T-helper 17 cell (primary cell): Measurements from ENCODE around the gene FMNL1. TPM values are rescaled to one million over a fixed set of nuclear protein-coding genes. Genes with fewer than 3 reads are reported as not detected.
A peak's percentile ranks its signal among the peaks of the same experiment; 100 is the strongest.

ENCODE experiments used
- ATAC-seq: fragments of 150-1000 bp; cut with Tn5 transposase; 2 replicates; pipeline ENCODE4 v1.10.0; 2021; ENCODE audit warnings: mild to moderate bottlenecking, moderate library complexity
- DNase-seq, 3 donors: peaks; one replicate each; pipeline versions ENCODE4 v3.0.0 to v3.0.0-alpha.2; 2020 to 2021
- H3K9me3 ChIP-seq: one replicate; pipeline ENCODE4 v1.7.0; 2013; ENCODE audit warnings: low read length, mild to moderate bottlenecking; ENCODE audit not compliant: control insufficient read depth, poor library complexity, severe bottlenecking
- H3K27ac Mint-ChIP-seq: one replicate; pipeline ENCODE4 v1.8.0; 2022; ENCODE audit warnings: mild to moderate bottlenecking, moderate library complexity, mixed read lengths
- H3K27me3 Mint-ChIP-seq: one replicate; pipeline ENCODE4 v1.8.0; 2022; ENCODE audit warnings: mixed read lengths
- H3K36me3 Mint-ChIP-seq: one replicate; pipeline ENCODE4 v1.8.0; 2022; ENCODE audit warnings: low read depth, mixed read lengths
- H3K4me1 Mint-ChIP-seq: one replicate; pipeline ENCODE4 v1.8.0; 2022; ENCODE audit warnings: mild to moderate bottlenecking, mixed read lengths
- H3K4me3 Mint-ChIP-seq: one replicate; pipeline ENCODE4 v1.8.0; 2022; ENCODE audit warnings: mild to moderate bottlenecking, moderate library complexity, mixed read lengths
- total RNA-seq, 4 donors: library from RNA in 2 of 4; stranded (reverse) in 2 of 4; gene quantifications; one replicate each; pipeline ENCODE4 v1.2.3 and lab custom pipeline; 2022 to 2026

Gene FMNL1
- total RNA-seq, 2 donors from 2014 or later = 509 to 550 TPM

DNA sequence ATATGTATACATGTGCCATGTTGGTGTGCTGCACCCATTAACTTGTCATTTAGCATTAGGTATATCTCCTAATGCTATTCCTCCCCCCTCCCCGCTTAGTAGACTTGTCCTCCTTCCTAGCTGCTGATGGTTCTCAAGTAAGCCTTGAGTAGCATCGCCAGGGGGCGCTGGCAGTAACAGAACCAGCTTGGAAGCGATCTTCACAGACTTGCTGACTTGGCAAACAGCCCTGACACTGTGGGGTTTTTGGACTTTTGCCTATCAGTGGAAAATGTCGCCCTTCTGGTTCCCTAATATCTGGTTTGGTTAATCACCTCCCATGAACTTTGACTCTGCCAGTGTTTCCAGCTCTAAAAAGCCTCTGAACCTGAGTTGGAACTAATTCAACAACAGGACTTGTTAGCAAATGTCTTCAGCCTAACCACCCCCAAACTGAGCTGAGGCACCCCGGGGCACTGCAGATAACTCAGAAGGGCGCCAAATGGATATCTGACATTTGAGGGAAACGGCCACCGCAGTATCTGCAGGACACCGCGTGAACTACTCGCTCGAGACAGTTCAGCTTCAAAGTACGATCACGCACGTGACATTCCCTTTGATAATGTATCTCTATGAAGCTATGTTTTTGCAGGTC, 55.6 kb downstream of the FMNL1 start:
- ATAC-seq = peak; percentile 97
- DNase-seq = peak; percentile 75 to 84 (median 77)
- Mint-ChIP-seq H3K27ac (peak overlapping the region; percentile 51), H3K36me3 (no peaks in the 10 kb centered on the region), H3K27me3 (no peaks in the 10 kb centered on the region), H3K4me3 (no peak overlapping the region), H3K4me1 (peaks cover 11% of the 10 kb centered on the region)
- H3K9me3 ChIP-seq = no peaks in the 10 kb centered on the region

DNA sequence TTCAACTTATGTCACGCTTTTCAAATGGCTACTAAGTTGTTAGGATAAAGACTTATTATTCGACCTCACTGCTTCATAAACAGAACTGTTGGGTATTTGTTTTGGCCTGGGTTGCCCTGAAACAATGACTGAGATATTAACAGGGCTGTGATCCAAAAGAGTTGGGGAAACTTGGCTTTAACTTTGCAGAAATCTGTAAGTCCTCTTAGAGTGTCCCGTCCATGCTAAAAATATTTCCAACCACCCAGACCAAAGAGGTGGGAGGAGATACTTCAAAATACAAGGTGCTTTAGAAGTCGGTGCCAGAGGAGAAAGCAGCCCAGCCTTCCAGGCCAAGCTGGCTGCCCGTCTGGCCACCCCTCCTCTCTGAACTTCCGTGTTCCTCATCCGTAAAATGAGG, 56.3 kb downstream of the FMNL1 start:
- no peaks in the 10 kb centered on the region for H3K27me3 Mint-ChIP-seq
- H3K27ac Mint-ChIP-seq = no peak overlapping the region
- DNase-seq = no peak
- no peaks in the 10 kb centered on the region for H3K36me3 Mint-ChIP-seq
- no peak for ATAC-seq
- peaks cover 11% of the 10 kb centered on the region for H3K4me1 Mint-ChIP-seq
- H3K9me3 ChIP-seq = no peaks in the 10 kb centered on the region
- no peak overlapping the region for H3K4me3 Mint-ChIP-seq

DNA sequence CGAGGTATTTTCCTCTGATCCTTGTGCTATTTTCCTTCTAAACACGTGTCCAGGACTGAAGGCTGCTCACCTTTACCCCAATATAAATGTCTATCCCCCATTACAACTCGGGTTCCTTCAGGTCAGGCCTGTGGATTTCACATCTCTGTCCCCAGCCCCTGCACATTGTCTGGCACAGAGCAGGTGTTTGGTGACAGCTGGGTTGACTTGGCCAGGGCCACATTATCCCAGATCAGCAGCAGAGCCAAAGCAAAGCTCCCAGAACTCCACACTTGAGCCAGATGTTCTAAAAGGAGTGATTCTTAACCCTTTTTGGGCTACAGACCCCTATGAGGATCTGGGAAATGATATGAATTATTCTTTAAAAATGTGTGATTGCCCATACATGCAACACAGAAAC, 58.2 kb downstream of the FMNL1 start:
- H3K9me3 ChIP-seq = no peaks in the 10 kb centered on the region
- Mint-ChIP-seq H3K27ac (peak overlapping the region; percentile 84), H3K36me3 (peaks cover 1% of the 10 kb centered on the region), H3K27me3 (no peaks in the 10 kb centered on the region), H3K4me3 (no peak overlapping the region), H3K4me1 (peaks cover 12% of the 10 kb centered on the region)
- ATAC-seq (no peak), DNase-seq (no peak)

DNA sequence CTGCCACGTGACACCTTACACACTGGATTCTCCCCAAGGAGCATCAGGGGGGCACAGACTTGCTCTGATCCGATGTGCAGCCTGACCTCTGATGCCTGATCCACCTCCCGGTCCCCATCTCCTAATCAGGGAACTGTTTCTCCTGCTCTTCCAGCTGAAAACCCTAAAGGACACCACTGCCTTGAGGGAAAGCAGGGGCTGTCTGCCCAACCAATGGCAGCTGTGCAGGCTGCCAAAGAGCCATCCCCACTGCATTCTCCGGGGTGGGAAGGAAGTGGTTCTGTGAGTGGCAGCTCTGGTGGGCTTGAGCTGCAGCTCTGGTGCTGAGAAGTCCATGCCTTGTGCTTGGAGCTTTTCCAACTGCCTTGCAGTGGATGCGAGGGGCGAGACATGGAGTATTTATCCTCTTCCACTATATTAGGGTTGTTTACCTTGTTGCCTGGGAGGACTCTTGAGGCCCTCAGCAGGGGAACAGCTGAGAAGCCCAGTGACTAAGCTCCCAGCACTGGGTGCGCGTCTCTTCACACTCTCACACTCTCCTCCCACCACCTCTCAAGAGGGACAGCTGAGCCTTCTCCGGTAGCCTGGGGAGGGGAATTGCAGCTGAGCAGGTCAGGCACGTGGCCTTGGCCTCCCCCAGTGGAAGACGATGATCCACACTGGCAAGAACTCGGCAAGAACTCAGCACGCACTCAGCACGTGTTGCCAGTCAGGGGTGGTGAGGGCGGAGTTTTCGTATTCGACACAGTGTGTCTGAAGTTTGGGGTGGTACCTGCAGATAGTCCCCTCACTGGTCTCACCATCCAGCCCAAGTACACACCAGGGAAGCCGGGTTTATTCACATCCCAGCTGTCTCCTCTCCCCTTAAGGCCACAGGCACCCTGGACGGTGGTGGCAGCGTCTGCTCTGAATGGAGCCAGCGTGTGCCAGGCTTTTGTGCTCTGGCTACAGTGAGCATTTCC, 61.3 kb downstream of the FMNL1 start:
- no peak for DNase-seq
- H3K27me3 Mint-ChIP-seq = no peaks in the 10 kb centered on the region

DNA sequence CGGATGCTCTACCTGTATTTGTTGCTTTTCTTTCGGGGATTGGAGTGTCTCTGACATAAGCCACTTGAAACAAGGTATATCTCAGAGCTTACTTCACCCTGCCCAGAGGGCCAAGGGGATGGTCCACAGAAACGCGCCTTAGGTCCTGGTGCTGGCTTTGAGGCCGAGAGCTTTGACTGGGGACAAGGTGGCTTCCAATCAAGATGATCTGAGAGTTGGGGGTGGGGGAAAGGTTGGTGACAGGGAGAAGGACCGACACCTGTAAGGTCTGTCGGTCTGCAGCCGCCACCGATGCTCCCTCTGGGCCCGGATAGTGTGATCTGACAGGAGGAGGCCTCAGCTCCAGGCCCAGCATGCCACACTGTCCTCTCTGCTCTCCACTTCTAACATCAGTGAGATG, 62.0 kb downstream of the FMNL1 start:
- H3K27ac Mint-ChIP-seq = peak overlapping the region; percentile 85
- H3K4me1 Mint-ChIP-seq = peaks cover 8% of the 10 kb centered on the region
- no peaks in the 10 kb centered on the region for H3K27me3 Mint-ChIP-seq
- H3K36me3 Mint-ChIP-seq = peaks cover 4% of the 10 kb centered on the region
- H3K9me3 ChIP-seq = no peaks in the 10 kb centered on the region
- DNase-seq (no peak), ATAC-seq (no peak)
- H3K4me3 Mint-ChIP-seq = no peak overlapping the region

More for the DNA sequence above, 61.3 kb downstream of the FMNL1 start:
- Mint-ChIP-seq H3K4me1 (peaks cover 9% of the 10 kb centered on the region), H3K36me3 (peaks cover 4% of the 10 kb centered on the region), H3K27ac (peak overlapping the region; percentile 53), H3K4me3 (no peak overlapping the region)
- ATAC-seq = no peak
- H3K9me3 ChIP-seq = no peaks in the 10 kb centered on the region

DNA sequence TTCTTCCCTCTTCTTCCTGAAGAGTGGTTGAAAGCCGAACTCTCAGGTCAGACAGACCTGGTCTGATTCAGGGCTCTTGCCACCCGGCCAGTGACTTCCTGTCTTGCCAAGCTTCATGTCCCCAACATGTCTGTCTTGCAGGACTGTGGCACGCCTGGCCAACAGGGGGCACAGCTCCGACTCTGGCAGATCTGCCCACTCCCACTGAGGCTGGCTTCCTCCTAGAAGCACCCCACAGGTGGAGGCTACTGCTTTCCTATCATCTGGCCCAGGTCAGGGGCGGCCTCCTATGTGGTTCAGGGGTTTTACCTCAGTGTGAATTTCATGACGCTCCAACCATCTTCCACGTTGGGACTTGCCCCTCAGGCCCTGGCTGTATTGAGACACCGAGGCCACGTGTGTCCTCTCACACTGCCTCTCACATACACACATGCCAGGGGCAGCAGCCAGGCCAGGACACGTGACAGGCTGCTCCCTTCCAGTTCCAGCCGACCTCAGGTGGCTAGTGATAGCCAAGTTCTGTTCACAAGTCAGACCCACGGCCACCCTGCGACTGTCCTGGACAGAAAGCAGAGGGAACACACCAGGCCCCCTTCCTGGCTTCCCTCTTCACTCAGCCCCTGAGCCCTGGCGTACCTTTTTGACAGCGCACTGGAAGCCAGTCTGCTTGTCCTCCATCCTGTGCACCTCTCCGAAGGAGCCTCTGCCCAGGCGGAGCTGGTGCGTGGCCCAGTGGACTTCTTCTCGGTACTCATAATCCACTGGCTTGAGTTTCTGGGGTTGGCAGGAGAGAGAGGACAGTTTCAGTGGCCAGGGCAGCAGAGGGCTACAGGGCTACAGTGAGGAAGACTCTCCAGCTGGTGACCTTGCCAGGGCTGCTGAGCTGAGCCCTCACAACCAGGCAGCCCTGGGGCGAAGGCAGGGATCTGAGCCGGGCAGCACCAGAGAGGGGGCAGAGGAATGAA, 62.8 kb downstream of the FMNL1 start:
- Mint-ChIP-seq H3K27ac (peak overlapping the region; percentile 85), H3K4me3 (no peak overlapping the region), H3K4me1 (peaks cover 6% of the 10 kb centered on the region), H3K36me3 (peaks cover 4% of the 10 kb centered on the region), H3K27me3 (no peaks in the 10 kb centered on the region)
- DNase-seq = no peak
- peak; percentile 45 for ATAC-seq
- H3K9me3 ChIP-seq = no peaks in the 10 kb centered on the region

DNA sequence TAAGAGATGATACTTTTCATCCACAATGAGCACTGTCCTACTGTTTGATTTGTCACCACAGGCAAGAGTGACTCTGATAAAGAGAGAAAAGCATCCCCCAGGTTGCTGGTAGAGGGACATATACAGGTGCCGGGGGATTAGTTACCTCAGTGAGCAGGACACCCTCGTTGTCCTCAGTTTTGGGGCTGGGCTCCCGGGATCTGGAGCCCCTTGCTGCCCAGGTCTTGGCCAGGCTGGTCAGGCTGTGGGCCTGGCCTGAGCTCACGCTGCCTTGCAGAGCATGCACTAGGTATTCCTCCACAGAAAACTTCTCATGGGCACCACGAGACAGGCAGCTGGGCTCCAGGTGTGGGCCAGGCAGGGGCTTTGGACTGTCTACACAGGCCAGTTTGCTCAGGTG, 64.6 kb downstream of the FMNL1 start:
- ATAC-seq = no peak

DNA sequence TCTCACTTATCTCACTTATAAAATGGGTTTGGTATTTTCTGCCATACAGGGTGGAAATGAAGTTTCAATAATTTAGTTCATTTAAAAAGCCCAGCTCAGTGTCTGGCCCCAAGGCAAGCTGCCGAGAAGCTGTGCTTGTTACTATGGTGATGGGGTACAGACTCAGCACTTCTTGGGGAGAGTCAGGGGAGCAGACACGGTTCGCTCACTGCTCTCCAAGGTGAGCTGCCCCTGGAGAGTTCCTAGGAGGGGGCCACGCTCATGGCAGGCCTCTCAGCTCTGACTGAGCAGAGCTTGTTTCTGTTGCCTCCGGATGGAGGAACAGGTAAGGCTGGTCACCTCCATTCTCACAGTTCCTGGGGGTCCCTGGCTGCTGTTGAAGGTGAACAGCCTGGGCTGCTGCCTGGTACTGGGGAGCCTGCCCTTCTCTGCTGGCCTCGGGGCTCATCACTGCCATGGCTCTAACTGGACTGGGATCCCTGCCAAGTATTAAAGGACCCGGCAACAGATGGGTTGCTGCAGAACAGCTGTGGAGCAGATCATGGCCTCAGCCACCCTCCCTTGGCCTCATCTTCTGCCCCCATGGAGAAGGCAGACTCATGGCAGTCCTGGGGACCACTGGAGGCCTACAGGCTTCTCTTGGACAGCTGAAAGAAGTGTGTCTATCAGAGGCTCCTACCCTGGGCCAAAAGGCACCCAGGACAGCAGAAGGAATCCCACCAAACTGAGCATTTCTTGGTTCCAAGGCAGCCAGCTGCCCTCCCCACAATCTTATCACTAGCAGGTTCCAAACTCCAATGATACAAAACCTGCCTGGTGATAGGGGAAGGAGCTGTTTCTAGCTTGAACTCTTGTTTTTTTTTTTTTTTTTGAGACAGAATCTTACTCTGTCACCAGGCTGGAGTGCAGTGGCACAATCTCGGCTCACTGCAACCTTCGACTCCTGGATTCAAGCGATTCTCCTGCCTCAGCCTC, 66.1 kb downstream of the FMNL1 start:
- Mint-ChIP-seq H3K4me3 (no peak overlapping the region), H3K4me1 (peaks cover 21% of the 10 kb centered on the region), H3K36me3 (peaks cover 6% of the 10 kb centered on the region), H3K27ac (peak overlapping the region; percentile 87), H3K27me3 (no peaks in the 10 kb centered on the region)
- H3K9me3 ChIP-seq = no peaks in the 10 kb centered on the region
- DNase-seq (no peak), ATAC-seq (no peak)

More for the DNA sequence above, 64.6 kb downstream of the FMNL1 start:
- Mint-ChIP-seq H3K27me3 (no peaks in the 10 kb centered on the region), H3K27ac (no peak overlapping the region), H3K4me3 (no peak overlapping the region), H3K4me1 (peaks cover 14% of the 10 kb centered on the region), H3K36me3 (peaks cover 6% of the 10 kb centered on the region)
- no peak for DNase-seq
- H3K9me3 ChIP-seq = no peaks in the 10 kb centered on the region

DNA sequence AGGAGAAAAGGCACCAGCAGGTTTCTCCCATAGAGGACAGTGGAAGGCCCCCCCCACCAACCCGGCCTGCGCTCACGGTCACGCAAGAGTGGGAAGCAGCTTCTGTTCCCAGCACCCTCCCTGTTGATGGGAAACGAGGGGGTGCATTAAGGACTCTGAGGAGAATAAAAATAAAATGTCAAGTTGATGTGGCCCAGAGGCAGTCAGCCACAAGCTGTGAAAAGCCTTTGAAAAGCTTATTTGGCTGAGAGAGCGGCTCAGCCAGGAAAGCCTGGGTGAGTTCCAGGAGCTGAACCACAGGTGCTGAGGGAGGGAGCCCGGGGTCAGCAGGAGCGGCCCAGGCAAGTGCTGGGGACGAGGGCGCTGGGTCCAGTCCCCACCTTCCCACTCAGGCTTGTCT, 67.1 kb downstream of the FMNL1 start:
- no peak overlapping the region for H3K4me3 Mint-ChIP-seq
- H3K4me1 Mint-ChIP-seq = peaks cover 26% of the 10 kb centered on the region
- H3K36me3 Mint-ChIP-seq = peaks cover 6% of the 10 kb centered on the region
- H3K9me3 ChIP-seq = no peaks in the 10 kb centered on the region
- H3K27ac Mint-ChIP-seq = peak overlapping the region; percentile 34
- DNase-seq (no peak), ATAC-seq (no peak)
- H3K27me3 Mint-ChIP-seq = no peaks in the 10 kb centered on the region

DNA sequence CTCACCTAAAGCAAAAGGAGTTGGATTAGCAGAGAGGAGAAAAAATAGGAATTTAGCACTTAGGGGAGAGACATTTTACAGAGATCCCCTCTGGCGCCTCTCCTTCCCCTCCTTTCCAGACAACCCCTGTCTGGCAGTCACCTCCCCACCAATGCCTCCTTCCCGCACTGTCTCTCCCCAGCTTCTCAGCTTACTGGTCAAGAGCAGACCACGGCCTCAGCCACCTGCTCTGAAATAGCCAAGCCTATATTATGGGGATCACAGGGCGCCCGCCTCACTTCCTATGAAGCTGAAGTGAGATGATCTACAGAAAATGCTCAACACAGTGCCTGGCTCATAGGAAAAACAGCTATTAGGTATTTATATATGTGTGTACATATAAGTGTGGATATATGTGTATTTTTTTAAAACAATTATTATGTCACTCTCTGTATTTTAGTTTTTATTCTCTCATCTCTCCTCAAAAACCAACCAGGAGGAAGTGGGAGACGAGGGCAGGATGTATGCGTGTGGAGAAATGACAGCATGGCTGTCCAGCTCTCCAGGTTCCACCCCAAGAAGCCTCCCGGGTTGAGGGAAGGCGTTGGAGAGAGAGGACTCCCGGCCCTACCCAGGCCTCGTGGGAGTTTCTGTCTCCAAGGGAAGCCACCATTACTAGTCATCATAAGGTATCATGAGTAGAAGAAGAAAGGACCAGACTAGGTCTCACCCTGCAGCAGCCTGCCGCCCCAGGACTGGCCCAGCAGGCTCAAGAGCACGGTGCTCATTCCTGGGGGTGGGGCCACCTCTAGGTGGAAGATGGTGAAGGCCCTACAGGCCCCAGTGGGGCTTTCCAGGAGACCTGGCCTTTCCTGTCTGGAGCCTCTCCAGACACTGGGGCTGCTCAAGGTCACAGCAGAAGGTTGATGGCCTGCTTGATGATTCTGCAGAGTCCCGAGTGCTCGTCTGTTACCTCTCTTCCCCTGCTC, 67.9 kb downstream of the FMNL1 start:
- Mint-ChIP-seq H3K4me3 (no peak overlapping the region), H3K27me3 (no peaks in the 10 kb centered on the region), H3K4me1 (peaks cover 30% of the 10 kb centered on the region), H3K27ac (peak overlapping the region; percentile 34), H3K36me3 (peaks cover 6% of the 10 kb centered on the region)
- DNase-seq (no peak), ATAC-seq (no peak)
- no peaks in the 10 kb centered on the region for H3K9me3 ChIP-seq

DNA sequence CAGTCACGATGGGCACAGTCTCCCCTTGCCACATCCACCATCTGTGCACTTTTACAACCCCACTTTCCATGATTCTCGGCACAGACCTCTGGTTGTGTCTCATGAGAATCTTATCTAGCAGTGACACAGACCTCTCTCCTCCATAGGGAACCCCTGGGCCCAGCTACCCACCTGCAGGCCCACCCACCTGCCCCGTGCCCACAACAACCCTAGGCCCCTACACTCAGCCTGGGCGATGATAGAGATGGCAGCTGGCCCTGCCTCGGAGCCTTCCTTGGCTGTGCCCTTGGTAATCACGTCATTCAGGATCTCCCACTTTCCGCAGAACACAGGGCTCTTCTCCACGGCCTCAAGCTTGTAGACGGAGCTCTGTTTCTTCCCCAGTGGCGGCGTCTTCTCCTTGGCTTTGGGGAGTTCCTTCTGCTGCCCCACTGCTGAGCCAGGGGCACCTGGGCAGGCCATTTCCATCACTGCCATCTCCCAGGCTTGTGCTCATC, 68.6 kb downstream of the FMNL1 start:
- Mint-ChIP-seq H3K4me3 (no peak overlapping the region), H3K4me1 (peaks cover 27% of the 10 kb centered on the region), H3K27ac (peak overlapping the region; percentile 47), H3K27me3 (no peaks in the 10 kb centered on the region), H3K36me3 (peaks cover 2% of the 10 kb centered on the region)
- ATAC-seq = no peak
- H3K9me3 ChIP-seq = no peaks in the 10 kb centered on the region
- no peak for DNase-seq
